Activated T-cell treated with anti-CD3 and anti-CD28 coated beads, Interleukin-2, amount 50 U/mL, for 48 hours (primary cell): ENCODE results near the gene LSS.
"Not testable (repeated sequence)": the region's sequence is repeated elsewhere in the genome, so short reads cannot be mapped to it uniquely, and the experiment has no call there.

Experiments
- DNase-seq, 2 experiments: peaks; one replicate each; pipeline ENCODE4 v3.0.0-alpha.2; 2020

LSS gene

GRCh38 chr21:46245213-46245915 lies 16.8 kb upstream of the LSS start:
- no peak for DNase-seq

- DNase-seq, result no peak
Measured at GRCh38 chr21:46244602-46245001, 16.0 kb upstream of the LSS start.

GRCh38 chr21:46243960-46244361 lies 15.4 kb upstream of the LSS start:
- DNase-seq, result no peak

DNA sequence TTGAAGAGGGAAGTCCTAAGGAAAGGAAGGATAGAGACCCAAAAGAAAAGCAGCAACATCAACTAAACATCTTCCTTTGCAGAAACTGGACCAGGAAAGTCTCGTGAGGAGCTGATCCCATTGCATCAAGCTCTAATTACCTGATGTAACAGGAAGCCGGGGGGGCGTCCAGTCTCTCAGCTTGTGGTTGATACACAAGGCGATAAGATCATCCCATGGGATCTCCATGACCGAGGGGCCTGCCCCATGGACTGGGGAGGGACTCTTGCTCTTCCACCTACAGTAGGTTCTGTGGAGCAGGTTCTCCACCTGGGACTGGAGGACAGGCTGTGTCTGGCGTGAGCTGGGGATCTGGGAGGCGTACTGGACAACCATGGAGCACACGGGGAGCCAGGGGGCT lies 14.8 kb upstream of the LSS start:
- DNase-seq, result no peak

GRCh38 chr21:46241577-46241976 lies 13.0 kb upstream of the LSS start:
- DNase-seq, result not testable (repeated sequence)

DNA sequence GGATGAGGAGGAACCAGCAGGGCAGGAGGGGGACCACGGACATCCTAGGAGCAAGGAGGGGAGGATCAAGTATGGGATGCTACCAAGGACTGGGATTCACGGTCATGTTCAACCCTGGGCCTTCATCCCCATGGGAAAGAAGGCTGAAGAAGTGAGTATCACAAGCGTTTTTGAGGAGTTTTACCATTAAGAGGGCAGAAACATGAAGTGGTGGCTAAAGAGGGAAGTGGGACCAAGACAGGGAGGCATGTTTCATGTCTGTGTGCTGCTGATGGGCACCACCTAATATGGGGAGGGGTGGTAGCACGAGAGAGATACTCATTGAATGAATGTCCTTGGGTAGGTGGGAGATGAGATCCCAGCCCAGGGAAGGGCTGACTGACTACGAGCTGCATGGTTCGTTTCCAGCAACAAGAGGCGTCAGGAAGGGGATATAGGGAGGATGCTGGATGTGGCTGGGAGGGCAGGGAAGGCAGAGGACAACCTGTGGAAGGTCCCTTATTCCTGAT lies 11.3 kb upstream of the LSS start:
- no peak for DNase-seq

DNA sequence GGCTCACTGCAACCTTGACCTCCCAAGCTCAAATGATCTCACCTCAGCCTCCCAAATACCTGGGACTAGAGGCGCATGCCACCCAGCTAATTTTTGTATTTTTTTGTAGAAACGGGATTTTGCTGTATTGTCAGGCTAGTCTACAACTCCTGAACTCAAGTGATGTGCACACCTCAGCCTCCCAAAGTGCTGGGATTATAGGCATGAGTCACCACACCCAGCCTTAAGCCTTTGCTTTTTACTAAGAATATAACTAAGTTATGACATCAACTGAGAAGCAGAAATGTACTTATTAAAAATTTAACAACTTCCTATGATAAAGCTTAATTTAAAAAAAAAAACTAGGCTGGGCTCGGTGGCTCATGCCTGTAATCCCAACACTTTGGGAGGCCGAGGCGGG lies 8.9 kb upstream of the LSS start:
- DNase-seq, result no peak

DNA sequence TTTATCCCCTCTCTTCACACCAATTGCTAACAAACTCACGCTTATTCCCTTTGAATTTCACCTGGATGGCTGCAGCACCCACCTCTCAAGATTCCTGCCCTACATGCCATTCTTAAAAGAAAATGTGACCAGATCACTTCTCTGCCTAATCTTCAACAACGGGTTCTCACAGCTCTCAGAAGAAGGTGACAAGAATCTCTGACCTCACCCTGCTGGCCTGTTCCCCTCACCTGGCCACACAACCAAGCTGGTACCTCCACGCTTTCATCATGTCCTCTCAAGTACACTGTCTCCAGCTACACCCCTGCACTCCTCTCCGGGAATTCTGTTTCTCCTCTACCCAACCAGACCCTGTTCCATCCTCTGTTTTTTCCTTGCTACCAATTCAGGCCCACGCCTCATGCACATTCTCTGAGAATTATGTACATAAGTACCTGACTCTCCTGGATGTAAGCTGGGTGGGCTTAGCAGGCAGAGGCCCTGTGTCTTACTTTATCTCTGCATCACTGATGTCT lies 5.9 kb upstream of the LSS start:
- no peak for DNase-seq

- DNase-seq, result no peak
Measured at GRCh38 chr21:46229923-46230260, 1.3 kb upstream of the LSS start.

GRCh38 chr21:46229133-46229922 lies 754 bp upstream of the LSS start:
- DNase-seq, result no peak

- DNase-seq, result no peak
Measured at GRCh38 chr21:46227811-46228344, 696 bp downstream of the LSS start.

GRCh38 chr21:46226920-46227599 lies 1.5 kb downstream of the LSS start:
- no peak for DNase-seq

DNA sequence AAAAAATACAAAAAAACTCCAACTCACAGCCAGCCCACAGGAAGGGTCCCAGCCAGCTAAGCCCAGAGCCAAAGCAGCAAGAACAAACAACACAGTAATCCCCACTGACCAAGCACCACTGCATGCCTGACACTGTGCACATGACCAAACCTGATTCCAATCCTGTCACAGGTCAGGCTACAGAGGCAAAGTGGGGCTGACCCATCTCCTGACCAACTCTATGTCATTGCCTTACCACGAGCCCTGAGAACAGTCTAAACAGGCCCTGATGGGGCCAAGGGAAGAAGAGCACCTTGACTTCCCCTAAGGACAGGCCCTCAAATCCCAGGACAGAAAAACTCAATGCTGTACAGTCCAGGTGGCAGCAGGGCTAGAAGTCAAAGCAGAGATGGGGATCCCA lies 2.4 kb downstream of the LSS start:
- DNase-seq, result no peak

- DNase-seq, result not testable (repeated sequence)
Measured at GRCh38 chr21:46223661-46224060, 4.9 kb downstream of the LSS start.

DNA sequence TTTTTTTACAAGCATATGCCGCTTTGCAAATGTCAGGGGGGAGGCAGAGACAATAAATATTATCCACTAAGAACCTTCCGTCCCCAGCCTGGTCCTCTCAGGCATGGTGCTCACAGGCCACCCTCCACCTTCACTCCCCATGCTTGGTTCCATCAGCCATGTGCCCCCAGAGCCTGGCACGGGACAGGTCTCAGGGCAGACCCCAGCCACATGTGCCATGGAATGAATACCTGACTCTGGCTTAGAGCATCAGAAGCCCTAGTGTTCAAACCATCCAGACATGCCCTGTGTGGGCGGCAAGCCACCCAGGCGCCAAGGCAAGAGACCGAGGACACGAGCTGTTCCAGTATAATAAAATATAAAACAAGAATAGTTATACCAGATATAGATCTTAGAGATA lies 5.4 kb downstream of the LSS start:
- DNase-seq, result no peak

- DNase-seq, result no peak
Measured at GRCh38 chr21:46222436-46223116, 6.0 kb downstream of the LSS start.

GRCh38 chr21:46221664-46222435 lies 6.7 kb downstream of the LSS start:
- no peak for DNase-seq

GRCh38 chr21:46220847-46221246 lies 7.7 kb downstream of the LSS start:
- no peak for DNase-seq

GRCh38 chr21:46220275-46220810 lies 8.2 kb downstream of the LSS start:
- DNase-seq, result no peak

GRCh38 chr21:46219591-46220239 lies 8.9 kb downstream of the LSS start:
- no peak for DNase-seq
